Muscle layer of colon (tissue), 2 donors: Measurements from ENCODE around the gene APOLD1.
A peak's percentile ranks its signal among the peaks of the same experiment; 100 is the strongest.
"Not testable (repeated sequence)": the region's sequence is repeated elsewhere in the genome, so short reads cannot be mapped to it uniquely, and the experiment has no call there.

Experiments used
- H3K27ac ChIP-seq: one replicate; pipeline ENCODE4 v1.7.0; 2013; ENCODE audit warnings: low read depth, mild to moderate bottlenecking, low read length, moderate library complexity
- H3K27me3 ChIP-seq, 2 donors: one replicate each; pipeline ENCODE4 v1.7.0; 2013; ENCODE audit warnings: low read length in 2 of 2, mild to moderate bottlenecking in 2 of 2; ENCODE audit not compliant: insufficient read depth in 2 of 2, control insufficient read depth in 1 of 2
- H3K36me3 ChIP-seq: one replicate; pipeline ENCODE4 v1.7.0; 2013; ENCODE audit warnings: mild to moderate bottlenecking, low read length; ENCODE audit not compliant: insufficient read depth
- H3K4me1 ChIP-seq: one replicate; pipeline ENCODE4 v1.7.0; 2013; ENCODE audit warnings: mild to moderate bottlenecking, low read length; ENCODE audit not compliant: insufficient read depth
- H3K4me3 ChIP-seq, 2 donors: one replicate each; pipeline ENCODE4 v1.7.0; 2013; ENCODE audit warnings: low read length in 2 of 2, low read depth in 1 of 2, mild to moderate bottlenecking in 1 of 2, moderate library complexity in 1 of 2
- H3K9ac ChIP-seq: one replicate; pipeline ENCODE4 v1.7.0; 2013; ENCODE audit warnings: low read length
- H3K9me3 ChIP-seq: one replicate; pipeline ENCODE4 v1.7.0; 2013; ENCODE audit warnings: mild to moderate bottlenecking, low read length
- donor health status: abdominal sarcoma.
- donor health status: Adenocarcinoma of cecum.

The APOLD1 gene

GRCh38 chr12:12784911-12785814, at the start of gene APOLD1:
Gene APOLD1 (plus strand): TSS chr12:12785659. CDS start chr12:12785692, 33 bp downstream.
- peaks cover 15% of the 10 kb centered on the region for H3K4me1 ChIP-seq
- H3K9ac ChIP-seq = peak within 1 kb of the TSS; percentile 27
- no peaks in the 10 kb centered on the region for H3K27me3 ChIP-seq
- H3K9me3 ChIP-seq = no peaks in the 10 kb centered on the region
- peak within 1 kb of the TSS in 1 of 2 donors; percentile 75 for H3K4me3 ChIP-seq
- H3K36me3 ChIP-seq = no peaks in the 10 kb centered on the region
- peak within 1 kb of the TSS; percentile 97 for H3K27ac ChIP-seq

GRCh38 chr12:12736759-12737676, 48.4 kb upstream of the APOLD1 start:
- Histone ChIP-seq H3K27ac (no peak overlapping the region), H3K4me1 (peaks cover 25% of the 10 kb centered on the region), H3K9ac (peak overlapping the region; percentile 36), H3K9me3 (no peaks in the 10 kb centered on the region), H3K4me3 (peak overlapping the region in 1 of 2 donors; percentile 41), H3K36me3 (no peaks in the 10 kb centered on the region), H3K27me3 (no peaks in the 10 kb centered on the region)

DNA sequence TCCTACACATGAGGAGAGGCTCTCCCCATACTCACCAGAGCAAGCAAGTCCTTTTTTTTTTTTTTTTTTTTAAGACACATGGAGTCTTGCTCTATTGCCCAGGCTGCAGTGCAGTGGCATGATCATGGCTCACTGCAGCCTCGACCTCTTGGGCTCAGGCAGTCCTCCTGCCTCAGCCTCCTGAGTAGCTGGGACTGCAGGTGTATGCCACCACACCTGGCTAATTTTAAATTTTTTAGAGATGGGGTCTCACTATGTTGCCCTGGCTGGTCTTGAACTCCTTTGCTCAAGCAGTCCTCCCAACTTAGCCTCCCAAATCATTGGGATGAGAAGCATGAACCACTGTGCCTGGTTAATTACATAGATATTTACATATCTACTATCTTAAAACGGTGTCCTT, 47.3 kb upstream of the APOLD1 start:
- H3K9me3 ChIP-seq, H3K4me3 ChIP-seq, H3K36me3 ChIP-seq, H3K27me3 ChIP-seq, H3K9ac ChIP-seq, H3K27ac ChIP-seq: not testable (repeated sequence)
- H3K4me1 ChIP-seq = peaks cover 27% of the 10 kb centered on the region

- Histone ChIP-seq H3K9ac (no peak overlapping the region), H3K9me3 (no peaks in the 10 kb centered on the region), H3K27ac (peak overlapping the region; percentile 37), H3K36me3 (no peaks in the 10 kb centered on the region), H3K4me1 (peaks cover 12% of the 10 kb centered on the region), H3K4me3 (no peak overlapping the region), H3K27me3 (no peaks in the 10 kb centered on the region)
Measured at GRCh38 chr12:12741660-12742059, 43.8 kb upstream of the APOLD1 start.

DNA sequence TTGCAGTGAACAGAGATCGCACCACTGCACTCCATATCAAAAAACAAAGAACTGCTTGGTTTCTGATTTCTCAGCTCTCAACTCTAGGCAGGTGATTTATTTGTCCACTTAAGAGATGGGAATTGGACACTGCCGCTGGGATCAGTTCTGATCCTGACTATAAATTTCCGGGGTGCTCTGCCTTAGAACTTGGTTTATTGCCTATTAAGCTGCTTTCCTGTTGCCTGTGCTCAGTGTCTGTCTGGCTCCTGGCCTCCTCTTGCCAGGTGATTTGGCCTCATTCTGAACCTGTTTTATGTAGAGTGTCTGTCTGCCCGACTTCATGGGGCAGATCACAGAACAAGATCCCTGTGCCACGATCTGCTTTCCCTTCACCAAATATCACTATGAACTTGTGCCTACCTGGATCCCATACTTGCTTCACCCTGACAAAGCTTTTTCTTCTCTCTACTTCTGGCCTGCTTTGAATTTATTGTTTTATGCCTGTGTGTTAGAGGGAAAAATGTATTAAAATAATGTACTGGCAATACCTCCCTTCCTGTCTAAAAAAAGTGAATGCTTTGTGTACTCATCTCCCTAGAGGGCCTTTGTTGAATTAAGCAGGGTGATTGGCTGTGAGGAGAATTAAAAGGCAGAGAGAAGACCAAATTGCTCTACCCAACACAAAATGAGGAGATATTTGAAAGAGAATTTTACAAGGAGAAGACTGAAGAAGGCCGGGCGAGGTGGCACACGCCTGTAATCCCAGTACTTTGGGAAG, 40.7 kb upstream of the APOLD1 start:
- no peak overlapping the region for H3K9ac ChIP-seq
- H3K9me3 ChIP-seq = no peaks in the 10 kb centered on the region
- H3K27ac ChIP-seq = no peak overlapping the region
- H3K4me3 ChIP-seq = no peak overlapping the region
- no peaks in the 10 kb centered on the region for H3K36me3 ChIP-seq
- no peaks in the 10 kb centered on the region for H3K27me3 ChIP-seq
- H3K4me1 ChIP-seq = peaks cover 9% of the 10 kb centered on the region

DNA sequence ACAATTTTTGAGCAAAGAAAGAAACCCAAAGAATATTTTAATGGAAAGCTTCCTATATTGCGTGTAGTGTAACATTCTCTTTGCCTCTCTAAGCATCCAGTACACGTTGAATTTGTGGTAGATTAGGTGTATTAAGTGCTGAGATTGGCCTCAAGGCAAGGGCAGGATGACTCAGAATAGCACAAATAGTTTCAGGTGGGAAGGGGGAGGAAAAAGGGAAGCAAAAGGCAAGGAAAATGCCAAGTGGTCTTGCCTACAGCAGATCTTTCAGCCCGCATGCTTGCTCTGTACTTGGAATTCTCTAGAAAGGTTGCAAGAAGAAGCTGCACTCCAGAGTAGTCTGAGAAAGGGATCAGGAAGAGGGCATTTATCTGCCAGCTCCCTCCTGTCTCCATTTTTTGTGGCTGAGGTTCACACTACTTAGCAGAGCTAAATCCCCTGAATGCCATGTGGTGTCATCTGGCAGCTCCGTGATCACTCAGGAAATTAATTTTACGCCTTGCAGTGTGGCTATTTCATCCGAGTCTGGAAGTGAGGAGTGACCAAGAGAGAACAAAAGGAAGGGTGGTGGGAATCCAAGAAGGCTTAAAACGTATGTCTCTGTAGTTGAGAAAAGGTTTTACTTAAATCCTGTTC, 39.8 kb upstream of the APOLD1 start:
- Histone ChIP-seq H3K9ac (no peak overlapping the region), H3K4me1 (peaks cover 9% of the 10 kb centered on the region), H3K27me3 (no peaks in the 10 kb centered on the region), H3K36me3 (no peaks in the 10 kb centered on the region), H3K27ac (no peak overlapping the region), H3K4me3 (no peak overlapping the region), H3K9me3 (no peaks in the 10 kb centered on the region)

DNA sequence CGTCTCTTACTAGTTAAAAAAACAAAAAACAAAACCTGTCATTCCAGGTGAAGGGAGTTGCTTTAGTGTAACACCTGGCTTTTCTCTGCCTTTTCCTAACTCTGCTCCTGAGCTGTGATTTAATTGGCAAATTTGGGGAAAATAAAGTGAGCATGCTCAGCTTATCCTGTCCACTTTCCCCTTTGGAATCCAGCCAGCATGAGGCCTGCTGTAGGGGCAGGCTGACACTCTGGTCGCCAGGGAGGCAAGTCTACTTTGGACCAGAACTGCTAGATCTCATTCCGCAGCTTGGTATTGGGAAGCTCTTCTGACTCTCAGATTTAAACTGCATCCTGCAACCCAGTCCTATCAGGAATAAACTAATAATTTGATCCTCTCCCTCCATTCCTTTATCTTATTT, 38.2 kb upstream of the APOLD1 start:
- Histone ChIP-seq H3K4me3 (no peak overlapping the region), H3K9ac (no peak overlapping the region), H3K27me3 (no peaks in the 10 kb centered on the region), H3K4me1 (no peaks in the 10 kb centered on the region), H3K9me3 (no peaks in the 10 kb centered on the region), H3K27ac (no peak overlapping the region), H3K36me3 (no peaks in the 10 kb centered on the region)

DNA sequence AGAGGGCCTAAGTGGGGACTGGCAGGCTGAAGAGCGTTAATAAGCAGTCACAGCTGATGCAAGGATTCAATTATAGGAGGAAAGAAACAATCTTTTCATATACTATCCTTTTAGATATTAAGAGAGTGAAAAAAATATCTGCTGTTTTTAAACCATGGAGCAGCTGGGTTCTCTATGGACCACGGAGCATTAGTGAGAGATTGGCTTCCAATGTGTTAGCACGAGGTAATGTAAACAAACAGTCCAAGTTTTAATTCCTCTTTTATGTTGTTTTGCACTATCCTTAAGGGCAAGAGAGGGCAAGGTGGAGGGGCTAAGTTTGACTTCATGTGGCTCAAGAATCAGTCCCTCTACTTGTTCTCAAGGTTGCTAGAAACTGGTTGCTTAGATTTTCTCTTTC, 37.4 kb upstream of the APOLD1 start:
- no peaks in the 10 kb centered on the region for H3K9me3 ChIP-seq
- no peak overlapping the region for H3K4me3 ChIP-seq
- no peak overlapping the region for H3K27ac ChIP-seq
- H3K36me3 ChIP-seq = no peaks in the 10 kb centered on the region
- H3K4me1 ChIP-seq = no peaks in the 10 kb centered on the region
- H3K9ac ChIP-seq = no peak overlapping the region
- H3K27me3 ChIP-seq = no peaks in the 10 kb centered on the region

DNA sequence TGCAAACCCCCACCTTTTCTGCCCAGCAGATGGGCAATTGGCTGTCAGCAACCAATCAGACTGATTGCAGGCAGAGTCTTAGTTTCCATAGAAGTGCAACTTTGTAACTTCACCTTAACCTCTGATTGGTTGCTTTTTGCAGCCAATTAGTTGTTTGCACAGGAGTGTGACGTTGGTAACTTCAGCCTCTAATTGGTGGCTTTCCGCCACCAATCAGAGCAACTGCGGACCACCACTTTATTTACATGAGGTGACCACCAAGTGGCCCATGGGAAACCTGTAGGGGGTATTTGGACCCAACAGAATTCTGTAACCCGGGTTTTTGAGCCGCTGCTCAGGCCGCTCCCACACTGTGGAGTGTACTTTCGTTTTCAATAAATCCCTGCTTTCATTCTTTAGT, 36.0 kb upstream of the APOLD1 start:
- Histone ChIP-seq H3K27ac (no peak overlapping the region), H3K4me1 (no peaks in the 10 kb centered on the region), H3K4me3 (no peak overlapping the region), H3K36me3 (no peaks in the 10 kb centered on the region), H3K9ac (no peak overlapping the region), H3K27me3 (no peaks in the 10 kb centered on the region), H3K9me3 (no peaks in the 10 kb centered on the region)

DNA sequence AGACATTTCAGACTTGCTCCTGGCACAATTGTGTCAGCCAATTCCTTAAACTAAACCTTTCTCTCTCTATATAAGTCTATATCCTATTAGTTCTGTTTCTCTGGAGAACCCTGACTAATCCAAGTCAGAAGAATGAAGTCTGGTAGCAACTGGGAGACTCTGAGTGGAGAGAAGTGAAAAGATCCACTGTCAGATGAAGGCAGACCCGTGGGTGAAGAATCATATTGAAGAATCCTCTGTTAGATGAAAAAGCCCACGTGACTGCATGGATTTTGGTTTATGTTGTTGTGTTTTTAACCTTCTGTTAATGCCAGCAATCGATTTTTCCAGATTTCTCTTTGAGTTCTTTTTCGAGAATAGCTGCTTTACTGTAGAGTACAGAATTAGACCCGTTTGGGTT, 29.5 kb upstream of the APOLD1 start:
- Histone ChIP-seq H3K27me3 (no peaks in the 10 kb centered on the region), H3K9me3 (no peaks in the 10 kb centered on the region), H3K36me3 (no peaks in the 10 kb centered on the region), H3K4me1 (no peaks in the 10 kb centered on the region), H3K4me3 (no peak overlapping the region), H3K27ac (no peak overlapping the region), H3K9ac (no peak overlapping the region)
